Ovary (tissue), 9 donors: ENCODE results near the gene SPG7. TPM values are rescaled to one million over a fixed set of nuclear protein-coding genes. Genes with fewer than 3 reads are reported as not detected.

Source experiments
- DNase-seq, 5 donors: peaks; one replicate each; pipeline ENCODE4 v3.0.0-alpha.2; 2019 to 2020
- H3K27ac ChIP-seq, 2 donors: fragments of 200-600 bp; one replicate each; pipeline versions ENCODE4 v1.5.1 to v1.8.0; 2019 to 2022
- H3K27me3 ChIP-seq: fragments of 200-600 bp; one replicate; pipeline ENCODE4 v1.8.0; 2022
- H3K36me3 ChIP-seq: fragments of 200-600 bp; sonication (generic); one replicate; pipeline ENCODE4 v1.5.1; 2019
- H3K4me1 ChIP-seq: one replicate; pipeline ENCODE4 v1.8.1; 2013; ENCODE audit warnings: mild to moderate bottlenecking, moderate library complexity; ENCODE audit not compliant: insufficient read depth
- H3K4me3 ChIP-seq: fragments of 200-600 bp; sonication (generic); one replicate; pipeline ENCODE4 v1.5.1; 2017
- H3K9me3 ChIP-seq, 2 donors: fragments of 200-600 bp in 1 of 2; sonication (generic) in 1 of 2; one replicate each; pipeline versions ENCODE4 v1.5.1 to v1.8.1; 2013 to 2019; ENCODE audit warnings: mild to moderate bottlenecking in 1 of 2, moderate library complexity in 1 of 2
- CTCF ChIP-seq, 3 donors: fragments of 450-650 bp in 2 of 3; fragments of 200-600 bp in 1 of 3; IDR thresholded peaks; one replicate each; pipeline versions ENCODE4 v1.5.1 to v1.8.0; 2016 to 2022; ENCODE audit warnings: antibody characterized with exemption in 3 of 3, mild to moderate bottlenecking in 1 of 3
- EP300 ChIP-seq: sonication (generic); formaldehyde crosslinking; IDR thresholded peaks from one replicate; pipeline ENCODE4 v1.6.1; 2017; ENCODE audit warnings: antibody characterized with exemption
- POLR2A ChIP-seq: fragments of 450-650 bp; IDR thresholded peaks from one replicate; pipeline ENCODE4 v1.6.1; 2017; ENCODE audit warnings: antibody characterized with exemption, mild to moderate bottlenecking, moderate library complexity
- WGBS, 3 donors: extraction: QIAGEN DNeasy Blood & Tissue Kit in 1 of 3; methylation state at CpG; one replicate each; pipeline versions ENCODE4 v1.1.5 to v1.1.7; 2013 to 2017; 5-methylcytosine and 5-hydroxymethylcytosine counted together
- intact Hi-C, 4 donors: fragments of 100-400 bp; cut with DNase I; formaldehyde crosslinking; loops; one replicate each; pipeline versions ENCODE4 v1.11.0 to v1.15.1; 2022 to 2023
- polyA plus RNA-seq, 2 donors: library from polyadenylated mRNA; stranded (reverse); fragments of 200-250 nt in 1 of 2; fragments of 350-450 nt in 1 of 2; fragmentation: Illumina TruSeq in 1 of 2; extraction: RNeasy Lipid Tissue Mini Kit (QIAGEN cat#74804) in 1 of 2; gene quantifications; one replicate each; pipeline ENCODE4 v1.2.3, GENCODE V29; 2013 to 2014
- small RNA-seq: library from RNA; depleted of rRNA; stranded (forward); fragments of <200 nt; gene quantifications from one replicate; pipeline ENCODE3, GENCODE V24; 2016
- total RNA-seq, 7 donors: library from RNA; depleted of rRNA in 2 of 7; stranded (reverse); fragments of >200 nt in 2 of 7; fragmentation: NEBNext Ultra II Directional in 3 of 7; extraction: Animal tissue kit (Norgen Biotek cat#: 25700) in 3 of 7; gene quantifications; one replicate each; pipeline versions ENCODE4 v1.1.0 to v1.2.4, GENCODE V29; 2016 to 2023
- donor health status: DM: no; HTN: no; CAD: no; lungs with moderate emphysema.
- donor health status: DM: no; HTN: no; CAD: no.
- donor health status: Bipolar disorder and iron deficiency.
- donor health status: DM: yes; HTN: yes; CAD: no.
- donor health status: DM: no; HTN: no; CAD: no.
- donor health status: DM: yes; HTN: yes; CAD: no.

SPG7 gene
- total and polyA plus RNA-seq, 9 donors = 48.9 to 145 (median 92.2) TPM

GRCh38 chr16:89602952-89603590, 94.9 kb downstream of the SPG7 start:
- DNase-seq = no peak
- WGBS, 3 donors = 27 to 38% (median 27%) methylated on average over 5 of the region's 5 CpGs
- intact Hi-C loops = no loop called here
- H3K27ac ChIP-seq = no peak overlapping the region
- no peaks in the 10 kb centered on the region for H3K9me3 ChIP-seq
- H3K36me3 ChIP-seq = no peaks in the 10 kb centered on the region
- TF ChIP-seq EP300 (no peak), CTCF (IDR thresholded peaks at IDR 0.05) (no peak), POLR2A (no peak)
- H3K4me1 ChIP-seq = no peaks in the 10 kb centered on the region
- no peak overlapping the region for H3K4me3 ChIP-seq
- no peaks in the 10 kb centered on the region for H3K27me3 ChIP-seq

GRCh38 chr16:89604764-89605163, 96.6 kb downstream of the SPG7 start:
- no peak for TF ChIP-seq CTCF (IDR thresholded peaks at IDR 0.05)
- TF ChIP-seq EP300 = no peak
- no peak for TF ChIP-seq POLR2A
- Histone ChIP-seq H3K4me1 (no peaks in the 10 kb centered on the region), H3K36me3 (no peaks in the 10 kb centered on the region), H3K27me3 (no peaks in the 10 kb centered on the region), H3K9me3 (no peaks in the 10 kb centered on the region), H3K4me3 (no peak overlapping the region), H3K27ac (no peak overlapping the region)
- intact Hi-C loops = no loop called here
- no peak for DNase-seq
- WGBS, 3 donors = 67 to 78% (median 68%) methylated on average over 16 of the region's 16 CpGs

- no peak for DNase-seq
- no peaks in the 10 kb centered on the region for H3K4me1 ChIP-seq
- no peaks in the 10 kb centered on the region for H3K27me3 ChIP-seq
- no peaks in the 10 kb centered on the region for H3K36me3 ChIP-seq
- H3K9me3 ChIP-seq = no peaks in the 10 kb centered on the region
- 82 to 89% (median 87%) methylated on average over 26 to 34 of the region's 34 CpGs for WGBS, 3 donors
- TF ChIP-seq EP300 (no peak), POLR2A (no peak), CTCF (IDR thresholded peaks at IDR 0.05) (no peak)
- H3K27ac ChIP-seq = no peak overlapping the region
- H3K4me3 ChIP-seq = no peak overlapping the region
- intact Hi-C loops = no loop called here
These were observed 97.2 kb downstream of the SPG7 start for GRCh38 chr16:89605186-89605970.

GRCh38 chr16:89606006-89606405, 97.8 kb downstream of the SPG7 start:
- no peak overlapping the region for H3K27ac ChIP-seq
- DNase-seq = no peak
- WGBS, 3 donors = 74 to 86% (median 77%) methylated on average over 9 of the region's 9 CpGs
- no peaks in the 10 kb centered on the region for H3K27me3 ChIP-seq
- no peak overlapping the region for H3K4me3 ChIP-seq
- H3K36me3 ChIP-seq = no peaks in the 10 kb centered on the region
- intact Hi-C loops = no loop called here
- H3K9me3 ChIP-seq = no peaks in the 10 kb centered on the region
- TF ChIP-seq POLR2A = no peak
- TF ChIP-seq CTCF (IDR thresholded peaks at IDR 0.05) = no peak
- TF ChIP-seq EP300 = no peak
- H3K4me1 ChIP-seq = no peaks in the 10 kb centered on the region

Small RNAs within 50 kb of the gene (small RNA-seq; reads per million reads assigned to genes)
- gene SNORD68 = not detected

Other genes starting within 250 kb of the SPG7 start
- gene ANKRD11, start 17.8 kb upstream of the SPG7 start, total RNA-seq = 100 to 1,000 TPM in 5 of 7 donors, 10 to 100 TPM in 2; 56.1 to 188 (median 123) TPM
- 10 to 100 TPM; 52.1 to 68.5 TPM for gene ANKRD11, start 17.8 kb upstream of the SPG7 start, polyA plus RNA-seq
- over 10,000 TPM in 2 of 7 donors, 1,000 to 10,000 TPM in 5; 4,259 to 21,366 (median 5,883) TPM for gene RPL13, start 52.3 kb downstream of the SPG7 start, total RNA-seq
- gene RPL13, start 52.3 kb downstream of the SPG7 start, polyA plus RNA-seq = over 10,000 TPM in 1 of 2 donors, 1,000 to 10,000 TPM in 1; 1,317 to 14,290 TPM
- gene CPNE7, start 67.4 kb downstream of the SPG7 start, total RNA-seq = 1 to 10 TPM in 3 of 7 donors, under 1 TPM in 3, not detected in 1; 0.36 to 4.0 (median 1.2) TPM
- under 1 TPM in 1 of 2 donors, not detected in 1; 0.90 TPM for gene CPNE7, start 67.4 kb downstream of the SPG7 start, polyA plus RNA-seq
- gene DPEP1, start 105.2 kb downstream of the SPG7 start, total RNA-seq = 1 to 10 TPM in 3 of 7 donors, under 1 TPM in 3, not detected in 1; 0.30 to 5.7 (median 1.3) TPM
- 1 to 10 TPM in 1 of 2 donors, under 1 TPM in 1; 0.35 to 3.3 TPM for gene DPEP1, start 105.2 kb downstream of the SPG7 start, polyA plus RNA-seq
- 10 to 100 TPM; 36.0 to 76.8 (median 54.2) TPM for gene CHMP1A, start 149.3 kb downstream of the SPG7 start, total RNA-seq
- gene CHMP1A, start 149.3 kb downstream of the SPG7 start, polyA plus RNA-seq = 10 to 100 TPM; 13.2 to 49.2 TPM
- gene SPATA33, start 149.4 kb downstream of the SPG7 start, total RNA-seq = 1 to 10 TPM; 1.5 to 8.2 (median 5.8) TPM
- gene SPATA33, start 149.4 kb downstream of the SPG7 start, polyA plus RNA-seq = 1 to 10 TPM; 3.4 to 3.7 TPM
- 10 to 100 TPM; 22.8 to 62.1 (median 51.9) TPM for gene CDK10, start 178.3 kb downstream of the SPG7 start, total RNA-seq
- 10 to 100 TPM; 16.9 to 54.5 TPM for gene CDK10, start 178.3 kb downstream of the SPG7 start, polyA plus RNA-seq
- gene SPATA2L, start 193.3 kb downstream of the SPG7 start, total RNA-seq = 10 to 100 TPM in 4 of 7 donors, 1 to 10 TPM in 3; 3.6 to 29.8 (median 11.1) TPM
- gene SPATA2L, start 193.3 kb downstream of the SPG7 start, polyA plus RNA-seq = 1 to 10 TPM in 1 of 2 donors, under 1 TPM in 1; 0.42 to 4.8 TPM
- 10 to 100 TPM in 4 of 7 donors, 1 to 10 TPM in 3; 4.2 to 15.5 (median 10.0) TPM for gene VPS9D1, start 212.5 kb downstream of the SPG7 start, total RNA-seq
- 1 to 10 TPM in 1 of 2 donors, under 1 TPM in 1; 0.50 to 9.7 TPM for gene VPS9D1, start 212.5 kb downstream of the SPG7 start, polyA plus RNA-seq
- 10 to 100 TPM; 21.7 to 39.9 (median 28.3) TPM for gene ZNF276, start 213.1 kb downstream of the SPG7 start, total RNA-seq
- 10 to 100 TPM in 1 of 2 donors, 1 to 10 TPM in 1; 7.1 to 25.2 TPM for gene ZNF276, start 213.1 kb downstream of the SPG7 start, polyA plus RNA-seq